Adrenal gland (tissue), 5 donors: ENCODE data around the gene PAGR1.

Source experiments
- CTCF ChIP-seq, 6 experiments: fragments of 450-650 bp in 4 of 6; fragments of 200-600 bp in 2 of 6; sonication (generic) in 1 of 6; IDR thresholded peaks; 1 replicate in 5 of 6; 2 replicates in 1 of 6; pipeline versions ENCODE4 v1.5.1 to v1.8.0; 2016 to 2021; ENCODE audit warnings: antibody characterized with exemption in 6 of 6, mild to moderate bottlenecking in 2 of 6, moderate library complexity in 1 of 6
- POLR2A ChIP-seq, 2 donors: fragments of 450-650 bp; IDR thresholded peaks; one replicate each; pipeline ENCODE4 v1.6.1; 2017; ENCODE audit warnings: antibody characterized with exemption in 2 of 2, mild to moderate bottlenecking in 2 of 2, moderate library complexity in 1 of 2
- donor health status: DM: no; HTN: no; CAD: no.

GRCh38 chr16:29844575-29845331, 28.8 kb downstream of the PAGR1 start:
- TF ChIP-seq POLR2A (IDR thresholded peaks at IDR 0.05) = peak in 1 of 2 donors; percentile 37
- no peak for TF ChIP-seq CTCF (IDR thresholded peaks at IDR 0.05)
